NCI-H345 treated with DMSO at 0.1 percent for 48 hours (cell line): ENCODE data around the gene PTPRT.
A peak's percentile ranks its signal among the peaks of the same experiment; 100 is the strongest.

Experiments
- DNase-seq: peaks from one replicate; lab custom pipeline; 2025; ENCODE audit not compliant: unreplicated experiment; lab: John Stamatoyannopoulos, UW

The PTPRT gene

GRCh38 chr20:42097741-42098140 lies 1092.0 kb downstream of the PTPRT start:
- no peak for DNase-seq

- DNase-seq: no peak
These were observed 1094.5 kb downstream of the PTPRT start for GRCh38 chr20:42095221-42095620.

- DNase-seq: peak; percentile 28
These were observed 1095.9 kb downstream of the PTPRT start for GRCh38 chr20:42093542-42094440.

GRCh38 chr20:42093041-42093440 lies 1096.7 kb downstream of the PTPRT start:
- DNase-seq: no peak

DNA sequence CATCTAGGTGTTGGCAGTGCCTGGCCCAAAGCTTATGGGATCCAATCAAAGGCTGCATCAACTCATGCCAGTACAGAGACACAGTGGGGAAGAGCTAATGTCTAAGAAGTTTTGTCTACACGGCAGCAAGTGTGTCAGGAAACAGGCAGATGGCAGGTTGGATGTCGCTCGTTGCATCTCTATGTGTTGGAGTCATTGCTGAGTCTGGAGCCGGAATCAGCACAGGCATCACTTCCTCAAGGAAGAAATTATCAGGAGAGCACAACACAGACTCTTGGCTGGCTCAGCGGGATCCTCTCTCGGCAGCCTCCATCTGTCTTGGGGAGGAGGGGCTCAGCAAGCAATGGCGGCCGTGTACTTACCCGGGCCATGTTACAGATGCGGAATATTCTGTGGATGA lies 1104.3 kb downstream of the PTPRT start:
- DNase-seq: no peak

GRCh38 chr20:42083280-42083679 lies 1106.4 kb downstream of the PTPRT start:
- DNase-seq: no peak

GRCh38 chr20:42082611-42083010 lies 1107.1 kb downstream of the PTPRT start:
- DNase-seq: no peak

GRCh38 chr20:42080956-42081355 lies 1108.8 kb downstream of the PTPRT start:
- no peak for DNase-seq

- no peak for DNase-seq
These were observed 1114.8 kb downstream of the PTPRT start for GRCh38 chr20:42074944-42075343.

GRCh38 chr20:42067596-42067995 lies 1122.1 kb downstream of the PTPRT start:
- no peak for DNase-seq

GRCh38 chr20:42067174-42067573 lies 1122.5 kb downstream of the PTPRT start:
- DNase-seq: no peak

- DNase-seq: no peak
These were observed 1126.6 kb downstream of the PTPRT start for GRCh38 chr20:42063141-42063540.

DNA sequence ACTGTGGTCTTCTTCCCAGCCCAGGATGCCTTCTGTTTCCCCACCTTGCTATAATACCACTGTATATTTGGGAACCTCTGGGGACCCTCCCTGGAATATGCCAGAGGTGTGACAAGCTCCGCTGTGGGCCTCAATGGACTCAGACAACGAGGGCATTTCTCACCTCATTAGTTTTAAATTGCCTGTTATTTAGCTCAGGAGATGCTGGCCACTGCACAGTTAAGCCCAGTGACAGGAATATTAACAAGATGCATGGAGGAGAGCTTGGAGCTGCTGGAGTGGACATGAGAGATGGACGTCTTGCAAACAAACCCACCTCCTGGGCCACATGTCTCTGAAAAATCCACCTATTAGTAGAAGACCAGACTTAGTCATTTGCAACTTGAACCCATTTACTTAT lies 1136.4 kb downstream of the PTPRT start:
- no peak for DNase-seq

- DNase-seq: no peak
These were observed 1137.8 kb downstream of the PTPRT start for GRCh38 chr20:42051921-42052320.

DNA sequence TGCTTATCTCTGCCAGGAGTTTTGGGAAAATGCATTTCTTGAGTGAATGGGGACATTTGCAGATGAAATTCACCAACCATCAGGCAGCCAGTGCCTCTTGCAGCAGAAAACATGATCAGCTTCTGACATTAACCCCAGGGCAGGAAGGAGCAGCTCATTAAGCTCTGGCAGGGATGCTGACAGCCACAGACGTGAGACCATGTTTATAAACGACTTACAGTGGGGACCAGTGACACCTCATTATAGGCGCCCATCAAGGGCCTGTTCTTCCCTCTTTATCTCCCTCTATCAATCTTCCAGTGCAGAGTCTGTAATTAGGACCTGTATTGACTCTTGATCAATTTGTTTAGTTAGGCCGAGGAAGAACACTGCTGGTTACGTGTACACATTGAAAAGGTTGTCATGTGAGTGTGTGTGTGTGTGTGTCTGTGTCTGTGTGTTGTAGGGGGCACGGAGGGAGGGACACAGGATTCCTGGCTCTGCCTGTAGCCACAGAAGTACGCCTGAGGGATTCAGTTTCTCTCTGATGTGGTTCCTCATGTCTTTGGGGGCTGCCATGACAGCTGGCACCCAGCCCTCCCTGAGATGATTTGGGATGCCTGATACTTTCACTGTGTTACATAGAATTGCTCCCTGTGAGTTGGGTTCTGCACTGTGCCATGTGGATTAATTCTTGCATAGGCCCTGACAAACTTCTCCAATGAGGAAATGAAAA lies 1143.2 kb downstream of the PTPRT start:
- DNase-seq: no peak

GRCh38 chr20:42043921-42044320 lies 1145.8 kb downstream of the PTPRT start:
- no peak for DNase-seq

- DNase-seq: no peak
These were observed 1148.6 kb downstream of the PTPRT start for GRCh38 chr20:42041000-42041565.

GRCh38 chr20:42027746-42028268 lies 1161.9 kb downstream of the PTPRT start:
- peak; percentile 27 for DNase-seq

GRCh38 chr20:42026599-42026998 lies 1163.1 kb downstream of the PTPRT start:
- DNase-seq: no peak

- DNase-seq: no peak
These were observed 1165.1 kb downstream of the PTPRT start for GRCh38 chr20:42024653-42025052.
